Suppressor macrophage (primary cell): ENCODE data around the gene MISFA.
A peak's percentile ranks its signal among the peaks of the same experiment; 100 is the strongest.
"Not testable (repeated sequence)": the region's sequence is repeated elsewhere in the genome, so short reads cannot be mapped to it uniquely, and the experiment has no call there.

Experiments
- DNase-seq, 4 experiments: peaks; one replicate each; pipeline ENCODE4 v3.0.0-alpha.2; 2020 to 2022

The MISFA gene

GRCh38 chr11:18618342-18619025 is 18.9 kb downstream of the MISFA start:
- DNase-seq: no peak

GRCh38 chr11:18623707-18624106 is 24.1 kb downstream of the MISFA start:
- no peak for DNase-seq

GRCh38 chr11:18624161-18624560 is 24.6 kb downstream of the MISFA start:
- DNase-seq: no peak

DNA sequence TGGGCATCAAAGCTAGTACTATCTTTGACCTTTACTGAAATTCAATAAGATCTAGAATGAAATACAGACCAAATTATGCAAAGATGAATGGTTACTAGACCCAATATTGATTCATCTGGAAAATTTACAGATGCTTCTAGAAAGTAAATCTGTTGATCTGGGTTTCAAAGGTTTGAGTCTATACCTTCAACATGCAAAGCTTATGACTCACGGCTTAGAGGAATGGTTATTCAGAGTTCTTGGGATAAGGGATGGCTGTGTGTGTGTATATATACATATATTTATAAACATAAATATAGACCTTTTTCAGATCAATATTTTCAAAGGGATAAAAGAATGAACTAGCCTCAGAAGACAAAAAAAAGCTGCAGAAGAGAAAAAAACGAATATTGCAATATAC is 33.3 kb downstream of the MISFA start:
- no peak for DNase-seq

DNA sequence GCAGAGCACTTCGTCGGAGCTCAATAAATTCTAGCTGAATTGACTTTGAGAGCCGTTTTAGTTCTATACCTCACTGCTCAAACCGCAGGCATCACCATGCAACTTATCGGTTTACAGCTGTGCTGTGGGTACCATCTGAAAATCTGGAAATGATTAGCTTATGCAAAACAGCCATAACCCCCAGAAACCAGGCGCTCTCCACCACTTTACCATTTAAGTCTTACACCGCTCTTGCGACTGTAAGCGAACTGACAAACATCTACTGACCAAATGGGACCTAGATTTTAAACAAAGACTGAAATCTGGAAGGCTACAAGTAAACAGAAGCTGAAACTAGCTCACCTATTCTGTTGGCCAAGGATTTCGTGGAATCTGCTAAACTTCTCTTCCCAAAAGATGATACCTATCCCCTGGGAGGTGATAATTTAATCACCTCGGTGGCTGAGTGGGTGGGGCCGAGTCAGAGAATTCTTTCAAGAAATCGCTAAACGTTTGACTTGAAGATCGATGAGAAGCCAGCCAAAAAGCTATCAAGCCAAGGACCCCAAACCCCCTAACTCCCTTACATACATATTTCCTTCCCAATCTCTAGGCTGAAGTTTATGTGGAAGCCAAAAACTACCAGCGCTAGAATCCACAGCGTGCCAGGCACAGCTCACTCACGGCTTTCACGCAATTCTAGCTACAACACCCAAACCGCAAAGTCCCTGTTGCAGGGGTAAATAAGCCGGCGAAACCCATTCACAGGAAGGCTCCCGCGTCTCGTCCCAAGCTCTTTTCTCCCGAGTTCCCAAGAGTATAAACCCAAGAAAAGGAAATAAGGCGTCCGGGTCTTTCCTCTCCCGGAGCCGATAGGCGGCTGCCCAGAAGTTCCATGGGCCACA is 33.9 kb downstream of the MISFA start:
- DNase-seq: peak in 1 of 4 experiments; percentile 13

GRCh38 chr11:18634140-18635032 is 34.8 kb downstream of the MISFA start, which contains the start of gene SPTY2D1:
Gene SPTY2D1 (minus strand): TSS chr11:18634342. CDS start chr11:18634257, 85 bp downstream.
- peak; percentile 99 to 100 (median 99) for DNase-seq

DNA sequence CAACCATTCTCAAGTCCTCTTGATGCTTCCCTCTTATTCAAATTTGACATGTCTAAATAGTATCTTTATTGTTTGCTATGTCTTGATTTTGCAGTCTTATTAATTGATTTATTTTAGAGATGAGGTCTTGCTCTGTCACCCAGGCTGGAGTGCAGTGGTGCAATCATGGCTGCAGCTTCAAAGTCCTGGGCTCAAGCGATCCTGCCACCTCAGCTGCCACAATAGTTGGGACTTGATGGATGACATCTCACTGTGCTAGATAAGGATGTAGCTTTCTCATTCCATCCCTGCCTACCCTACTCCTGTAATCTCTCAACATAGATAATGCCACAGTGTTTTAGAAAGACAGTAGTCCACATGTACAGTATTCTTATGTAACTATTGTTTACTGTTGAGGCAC is 42.1 kb downstream of the MISFA start:
- no peak for DNase-seq

GRCh38 chr11:18643034-18643433 is 43.4 kb downstream of the MISFA start:
- DNase-seq: not testable (repeated sequence)

- no peak for DNase-seq
Observed at GRCh38 chr11:18650353-18650752, 50.8 kb downstream of the MISFA start.

DNA sequence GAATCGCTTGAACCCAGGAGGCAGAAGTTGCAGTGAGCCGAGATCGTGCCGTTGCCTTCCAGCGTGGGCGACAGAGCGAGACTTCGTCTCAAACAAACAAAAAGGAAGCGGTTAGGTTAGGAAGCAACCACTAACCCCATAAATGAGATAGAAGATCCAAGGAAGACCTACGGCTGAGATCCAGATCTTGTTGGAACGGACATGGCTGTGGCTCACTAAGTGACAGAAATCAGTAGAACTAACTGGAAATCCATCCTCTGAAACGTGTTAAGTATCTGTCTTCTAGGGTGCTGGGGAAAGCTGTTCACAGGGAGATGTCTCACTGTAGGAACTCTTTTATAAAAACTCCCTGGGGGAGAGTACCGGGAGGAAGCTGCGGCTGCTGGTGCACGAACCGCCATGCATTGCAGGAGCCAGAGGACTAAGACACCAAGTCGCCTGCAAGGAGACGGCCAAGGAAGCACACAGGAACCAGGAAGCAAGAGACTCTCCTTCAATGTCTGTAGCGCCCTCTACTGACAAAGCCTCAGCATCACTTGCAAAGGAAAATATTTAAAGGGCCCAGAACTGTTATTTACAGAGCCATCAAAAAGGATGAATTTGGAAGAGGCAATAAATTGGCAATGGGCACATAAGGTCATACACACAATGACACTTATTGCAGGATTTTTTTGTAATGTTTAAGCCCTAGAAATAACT is 51.4 kb downstream of the MISFA start:
- DNase-seq: peak; percentile 78 to 86 (median 80)
